Activated CD4-positive, alpha-beta T cell treated with anti-CD3 and anti-CD28 coated beads for 36 hours (primary cell): Measurements from ENCODE around the gene ERO1A. TPM values are rescaled to one million over a fixed set of nuclear protein-coding genes. Genes with fewer than 3 reads are reported as not detected.

Source experiments
- ATAC-seq: fragments of 200-7000 bp; cut with Tn5 transposase; one replicate; pipeline ENCODE4 v1.10.0; 2021; ENCODE audit warnings: mild to moderate bottlenecking, moderate library complexity
- CTCF ChIA-PET: fragments of 350-600 bp; sonication (Branson Sonifier 250); formaldehyde crosslinking; loops from one replicate; lab custom pipeline; 2021; ENCODE audit warnings: antibody characterized with exemption; lab: Charles Lee
- POLR2A ChIA-PET: fragments of 350-600 bp; sonication (Branson Sonifier 250); formaldehyde crosslinking; loops from one replicate; lab custom pipeline; 2021; ENCODE audit warnings: antibody characterized with exemption, inconsistent platforms; lab: Charles Lee
- DNase-seq: peaks from one replicate; pipeline ENCODE4 v3.0.0-alpha.2; 2020
- H3K27ac Mint-ChIP-seq: one replicate; pipeline ENCODE4 v1.8.0; 2021; ENCODE audit warnings: mixed read lengths
- H3K27me3 Mint-ChIP-seq: one replicate; pipeline ENCODE4 v1.8.0; 2021; ENCODE audit warnings: mixed read lengths
- H3K36me3 Mint-ChIP-seq: one replicate; pipeline ENCODE4 v1.8.0; 2021; ENCODE audit warnings: low read depth, mixed read lengths
- H3K4me1 Mint-ChIP-seq: one replicate; pipeline ENCODE4 v1.8.0; 2021; ENCODE audit warnings: mixed read lengths
- H3K4me3 Mint-ChIP-seq: one replicate; pipeline ENCODE4 v1.8.0; 2021; ENCODE audit warnings: mild to moderate bottlenecking, moderate library complexity, mixed read lengths
- H3K9me3 Mint-ChIP-seq: one replicate; pipeline ENCODE4 v1.8.0; 2021; ENCODE audit warnings: low read depth, mixed read lengths
- intact Hi-C, 2 experiments: fragments of 100-400 bp; cut with DNase I in 1 of 2; cut with micrococcal nuclease in 1 of 2; formaldehyde crosslinking; loops; one replicate each; pipeline versions ENCODE4 v1.14.2 to v1.15.1; 2022 to 2024; cut with DNase I, micrococcal nuclease
- total RNA-seq, 2 experiments: library from RNA; stranded (reverse); gene quantifications; one replicate each; pipeline ENCODE4 v1.2.3, GENCODE V29; 2021

ERO1A gene
- total RNA-seq, 2 experiments from 2014 or later, result 120 to 165 TPM

DNA sequence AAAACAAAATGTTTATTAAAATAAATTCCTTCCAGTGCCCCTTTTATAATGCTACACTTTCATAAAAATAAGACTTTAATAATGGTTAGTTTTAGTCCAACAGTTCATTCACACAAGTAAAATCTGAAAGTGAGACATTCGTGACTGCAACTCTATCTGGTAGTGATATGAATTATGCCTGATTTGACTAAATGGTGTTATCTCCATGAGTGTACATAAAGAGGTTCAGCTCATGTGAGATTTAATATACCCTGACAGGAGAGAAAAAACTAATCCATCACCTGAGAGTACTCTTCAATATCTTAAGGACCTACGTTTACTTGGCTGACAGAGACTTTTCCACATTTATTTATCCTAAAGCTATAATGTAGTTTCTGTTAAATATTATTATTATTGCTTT, 34.0 kb downstream of the ERO1A start:
- POLR2A ChIA-PET, result interaction anchor here (0.6 kb wide), 1 partner anchor 18 kb away, joined by 3 read pairs; no protein-coding TSS in a partner anchor

DNA sequence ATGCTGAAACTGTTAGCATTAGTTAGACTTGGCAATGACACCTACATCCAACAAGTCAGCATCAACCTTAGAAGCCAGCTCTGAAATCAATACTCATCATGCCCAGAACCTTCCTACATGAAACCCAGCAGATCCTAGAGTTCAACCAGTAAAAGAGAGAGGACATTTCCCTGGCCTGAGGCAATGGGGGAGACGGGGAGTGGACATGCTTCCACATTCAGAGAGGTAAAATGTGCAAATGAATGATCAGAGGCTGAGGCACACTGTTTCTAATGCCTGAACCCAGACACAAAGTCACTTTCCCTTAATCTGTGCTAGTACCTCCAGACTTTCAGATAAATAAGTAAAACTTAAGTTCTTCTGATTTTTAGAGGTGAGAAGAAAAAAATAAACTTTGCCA, 34.5 kb downstream of the ERO1A start:
- CTCF ChIA-PET, result interaction anchor here (0.6 to 1.3 kb wide), 2 partner anchors 645 to 1899 kb away, joined by 3 to 5 read pairs; no protein-coding TSS in a partner anchor
- H3K27me3 Mint-ChIP-seq, result no peaks in the 10 kb centered on the region
- no peaks in the 10 kb centered on the region for H3K9me3 Mint-ChIP-seq
- H3K27ac Mint-ChIP-seq, result no peak overlapping the region
- peaks cover 40% of the 10 kb centered on the region for H3K36me3 Mint-ChIP-seq
- ATAC-seq (no peak), DNase-seq (no peak)
- peaks cover 6% of the 10 kb centered on the region for H3K4me1 Mint-ChIP-seq
- no peak overlapping the region for H3K4me3 Mint-ChIP-seq
- POLR2A ChIA-PET, result interaction anchor here (0.6 kb wide), 1 partner anchor 18 kb away, joined by 3 read pairs; no protein-coding TSS in a partner anchor
- intact Hi-C loops, result no loop called here

More for the DNA sequence above, 34.0 kb downstream of the ERO1A start:
- Mint-ChIP-seq H3K36me3 (peaks cover 39% of the 10 kb centered on the region), H3K27me3 (no peaks in the 10 kb centered on the region), H3K9me3 (no peaks in the 10 kb centered on the region), H3K27ac (no peak overlapping the region), H3K4me3 (no peak overlapping the region), H3K4me1 (peaks cover 6% of the 10 kb centered on the region)
- no peak for ATAC-seq
- no peak for DNase-seq
- intact Hi-C loops, result no loop called here
- CTCF ChIA-PET, result interaction anchor here (0.6 kb wide), 1 partner anchor 1899 kb away, joined by 3 read pairs; no protein-coding TSS in a partner anchor

DNA sequence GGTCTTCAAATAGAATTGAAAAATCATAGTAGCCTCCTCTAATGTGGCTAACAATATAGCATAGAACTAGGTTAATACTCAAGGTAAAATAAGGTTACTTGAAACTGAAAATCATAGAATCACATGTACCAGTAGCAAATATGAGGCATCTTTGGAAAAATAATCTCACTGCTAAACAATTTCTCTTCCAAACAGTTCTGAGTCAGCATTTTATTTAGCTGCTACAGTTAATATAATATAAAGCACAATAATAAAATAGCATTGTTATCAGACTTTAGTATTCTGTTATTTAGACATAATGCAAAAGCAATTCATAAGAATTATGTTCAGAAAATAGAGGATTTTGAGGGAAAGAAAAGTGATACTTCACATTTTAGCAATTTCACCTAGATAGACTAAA, 35.0 kb downstream of the ERO1A start:
- POLR2A ChIA-PET, result no interaction called here
- no peak overlapping the region for H3K4me3 Mint-ChIP-seq
- CTCF ChIA-PET, result interaction anchor here (1.3 kb wide), 1 partner anchor 646 kb away, joined by 5 read pairs; no protein-coding TSS in a partner anchor
- peaks cover 6% of the 10 kb centered on the region for H3K4me1 Mint-ChIP-seq
- H3K9me3 Mint-ChIP-seq, result no peaks in the 10 kb centered on the region
- H3K27ac Mint-ChIP-seq, result no peak overlapping the region
- peaks cover 39% of the 10 kb centered on the region for H3K36me3 Mint-ChIP-seq
- intact Hi-C loops, result no loop called here
- DNase-seq (no peak), ATAC-seq (no peak)
- H3K27me3 Mint-ChIP-seq, result no peaks in the 10 kb centered on the region

DNA sequence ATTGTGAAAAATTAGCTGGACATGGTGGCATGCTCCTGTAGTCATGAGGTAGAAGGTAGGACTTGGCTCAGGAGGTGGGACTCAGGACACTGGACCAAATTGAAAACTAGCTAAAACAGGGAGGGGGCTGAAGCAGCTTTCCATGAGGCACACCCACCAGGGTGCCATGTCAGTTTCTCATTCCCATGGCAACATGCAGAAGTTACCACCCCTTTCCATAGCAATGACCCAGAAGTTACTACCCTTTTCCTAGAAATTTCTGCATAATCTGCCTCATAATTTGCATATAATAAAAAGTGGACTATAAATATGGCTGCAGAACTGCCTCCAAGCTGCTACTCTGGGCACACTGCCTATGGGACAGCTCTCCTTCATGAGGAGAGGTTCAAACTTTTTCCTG, 38.5 kb downstream of the ERO1A start:
- Mint-ChIP-seq H3K4me1 (peaks cover 6% of the 10 kb centered on the region), H3K9me3 (no peaks in the 10 kb centered on the region), H3K4me3 (no peak overlapping the region), H3K27ac (no peak overlapping the region), H3K36me3 (peaks cover 50% of the 10 kb centered on the region), H3K27me3 (no peaks in the 10 kb centered on the region)
- DNase-seq, result no peak
- intact Hi-C loops, result no loop called here
- CTCF ChIA-PET, result interaction anchor here (0.7 kb wide), 1 partner anchor 598 kb away, joined by 3 read pairs; no protein-coding TSS in a partner anchor
- no peak for ATAC-seq
- POLR2A ChIA-PET, result no interaction called here

DNA sequence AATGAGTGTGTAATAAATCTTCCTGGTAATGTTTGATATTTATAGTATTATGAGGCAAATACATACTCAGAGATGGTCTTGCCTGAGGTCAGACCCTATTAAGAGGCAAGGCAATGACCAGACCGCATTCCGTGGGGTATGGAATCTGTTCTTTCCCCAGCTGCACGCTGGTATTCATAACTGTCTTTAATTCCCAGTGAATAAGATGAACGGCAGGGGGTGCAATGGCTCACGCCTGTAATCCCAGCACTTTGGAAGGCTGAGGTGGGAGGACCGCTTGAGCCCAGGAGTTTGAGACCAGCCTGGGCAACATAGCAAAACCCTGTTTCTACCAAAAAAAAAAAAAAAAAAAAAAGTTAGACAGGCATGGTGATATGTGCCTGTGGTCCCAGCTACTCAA, 44.6 kb downstream of the ERO1A start:
- no peak overlapping the region for H3K27ac Mint-ChIP-seq
- no peaks in the 10 kb centered on the region for H3K4me1 Mint-ChIP-seq
- CTCF ChIA-PET, result interaction anchor here (1.5 kb wide), 1 partner anchor 69 kb away, joined by 4 read pairs; no protein-coding TSS in a partner anchor
- H3K36me3 Mint-ChIP-seq, result peaks cover 54% of the 10 kb centered on the region
- POLR2A ChIA-PET, result no interaction called here
- intact Hi-C loops, result no loop called here
- DNase-seq (no peak), ATAC-seq (no peak)
- no peaks in the 10 kb centered on the region for H3K9me3 Mint-ChIP-seq
- H3K27me3 Mint-ChIP-seq, result no peaks in the 10 kb centered on the region
- H3K4me3 Mint-ChIP-seq, result no peak overlapping the region

DNA sequence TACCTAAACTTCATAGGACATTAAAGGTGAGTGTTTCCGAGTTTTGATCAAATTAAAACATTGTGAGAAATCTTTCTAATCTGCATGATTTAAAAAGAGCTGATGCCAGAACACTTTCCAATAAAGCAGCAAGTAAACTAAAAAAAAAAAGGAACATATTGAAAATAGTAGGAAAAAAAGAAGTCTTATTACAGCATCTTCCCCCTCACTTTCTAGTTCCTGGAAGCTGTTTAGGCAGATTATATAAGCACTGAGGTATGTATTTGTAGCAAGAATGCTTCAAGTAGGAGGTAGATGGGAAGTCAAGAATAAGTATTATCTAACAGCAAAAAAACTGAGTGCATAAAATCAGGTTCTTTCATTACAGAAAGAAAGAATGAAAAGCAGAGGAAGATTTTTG, 45.8 kb downstream of the ERO1A start:
- ChIA-PET CTCF (no interaction called here), POLR2A (no interaction called here)
- no peaks in the 10 kb centered on the region for H3K9me3 Mint-ChIP-seq
- peaks cover 51% of the 10 kb centered on the region for H3K36me3 Mint-ChIP-seq
- intact Hi-C loops, result loop anchor here in 1 of 2 experiments (5.0 kb wide), 1 partner anchor 68 kb away; no protein-coding TSS in a partner anchor
- no peaks in the 10 kb centered on the region for H3K4me1 Mint-ChIP-seq
- no peak overlapping the region for H3K4me3 Mint-ChIP-seq
- ATAC-seq (no peak), DNase-seq (no peak)
- H3K27ac Mint-ChIP-seq, result no peak overlapping the region
- H3K27me3 Mint-ChIP-seq, result no peaks in the 10 kb centered on the region

DNA sequence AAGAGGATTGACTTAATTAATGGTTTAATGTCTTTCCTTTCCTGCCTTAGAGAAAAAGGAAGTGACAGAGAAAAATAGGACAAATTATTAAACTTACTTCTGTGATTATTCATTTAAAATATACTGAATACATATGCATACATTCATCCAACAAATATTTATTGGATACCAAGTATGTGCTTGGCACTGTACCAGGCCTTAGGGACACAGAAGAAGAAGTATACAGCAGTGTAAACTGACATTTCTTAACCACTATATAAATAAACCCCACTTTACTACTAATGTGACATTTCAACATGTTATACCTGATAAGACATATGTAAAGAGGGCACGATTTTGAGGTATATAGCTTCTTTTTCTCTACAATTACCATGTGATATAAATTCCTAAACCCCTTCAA, 53.6 kb downstream of the ERO1A start:
- Mint-ChIP-seq H3K36me3 (peaks cover 41% of the 10 kb centered on the region), H3K9me3 (peaks cover 13% of the 10 kb centered on the region), H3K4me1 (peaks cover 14% of the 10 kb centered on the region), H3K27ac (no peak overlapping the region), H3K27me3 (no peaks in the 10 kb centered on the region), H3K4me3 (no peak overlapping the region)
- DNase-seq (no peak), ATAC-seq (no peak)
- intact Hi-C loops, result no loop called here
- POLR2A ChIA-PET, result interaction anchor here (0.6 kb wide), 1 partner anchor 322 kb away, joined by 3 read pairs; no protein-coding TSS in a partner anchor
- CTCF ChIA-PET, result no interaction called here

DNA sequence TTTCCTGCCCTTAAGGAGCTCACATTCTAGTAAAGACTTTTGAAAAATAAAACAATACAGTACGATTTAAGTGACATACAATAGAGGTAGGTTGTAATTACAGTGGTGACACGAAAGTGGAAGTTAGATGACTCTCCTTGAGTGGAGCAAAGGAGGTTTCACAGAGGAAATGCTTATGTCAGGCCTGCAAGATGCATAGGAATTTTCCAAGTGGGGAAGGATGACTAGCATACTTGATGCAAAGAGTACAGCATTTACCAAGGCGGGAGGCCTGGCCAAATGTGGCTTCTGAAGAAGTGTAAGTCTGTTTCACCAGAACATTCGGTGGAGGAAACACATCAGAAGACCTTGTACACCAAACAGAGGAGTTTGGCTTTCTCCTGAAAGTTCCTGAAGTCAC, 55.2 kb downstream of the ERO1A start:
- DNase-seq (peak; percentile 47), ATAC-seq (peak; percentile 95)
- intact Hi-C loops, result no loop called here
- H3K27ac Mint-ChIP-seq, result peak overlapping the region; percentile 65
- H3K27me3 Mint-ChIP-seq, result no peaks in the 10 kb centered on the region
- H3K4me1 Mint-ChIP-seq, result peaks cover 14% of the 10 kb centered on the region
- H3K4me3 Mint-ChIP-seq, result no peak overlapping the region
- ChIA-PET CTCF (no interaction called here), POLR2A (interaction anchor here (0.7 kb wide), 1 partner anchor 47 kb away, joined by 3 read pairs; no protein-coding TSS in a partner anchor)
- H3K36me3 Mint-ChIP-seq, result peaks cover 29% of the 10 kb centered on the region
- peaks cover 13% of the 10 kb centered on the region for H3K9me3 Mint-ChIP-seq

DNA sequence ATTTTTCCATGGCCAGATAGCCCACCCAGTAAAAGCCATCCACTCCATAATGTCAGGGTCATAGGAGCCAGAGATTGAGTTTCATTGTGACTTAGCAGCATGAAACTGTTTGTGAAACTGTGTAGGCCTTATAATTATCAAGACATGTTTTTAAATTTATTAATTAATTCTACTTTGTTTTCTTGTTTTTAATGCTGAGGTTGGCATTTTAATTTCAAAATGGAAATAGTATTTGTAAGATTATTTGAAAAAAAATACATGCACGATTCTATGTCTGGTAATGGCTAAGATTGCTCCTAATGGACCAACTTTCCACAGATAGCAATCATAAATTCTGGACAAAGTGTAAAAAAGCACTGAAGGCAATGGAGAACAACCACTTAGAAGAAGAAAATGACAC, 75.7 kb downstream of the ERO1A start:
- no peaks in the 10 kb centered on the region for H3K4me1 Mint-ChIP-seq
- H3K27ac Mint-ChIP-seq, result no peak overlapping the region
- no peaks in the 10 kb centered on the region for H3K9me3 Mint-ChIP-seq
- no peak overlapping the region for H3K4me3 Mint-ChIP-seq
- DNase-seq (no peak), ATAC-seq (no peak)
- POLR2A ChIA-PET, result no interaction called here
- H3K36me3 Mint-ChIP-seq, result no peaks in the 10 kb centered on the region
- CTCF ChIA-PET, result no interaction called here
- intact Hi-C loops, result no loop called here
- H3K27me3 Mint-ChIP-seq, result peaks cover 1% of the 10 kb centered on the region

DNA sequence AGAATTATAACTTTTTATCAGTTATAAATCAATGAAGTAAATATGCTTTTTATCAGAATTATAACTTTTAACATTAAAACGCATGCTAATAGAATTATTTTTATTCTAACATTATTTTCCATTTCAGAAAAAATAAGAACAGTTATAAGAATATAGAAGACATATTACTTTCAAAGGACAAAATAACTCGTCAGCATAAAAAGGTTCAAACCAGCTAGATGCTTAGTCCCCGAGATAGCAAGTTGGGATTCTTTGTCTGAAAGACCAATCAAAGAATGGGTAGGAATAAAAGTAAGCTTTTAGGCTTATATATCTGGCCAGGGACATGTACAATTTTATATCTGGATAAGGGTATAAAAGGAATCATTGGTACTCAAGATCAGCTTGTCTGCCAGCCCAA, 76.8 kb downstream of the ERO1A start:
- POLR2A ChIA-PET, result no interaction called here
- Mint-ChIP-seq H3K4me3 (no peak overlapping the region), H3K36me3 (no peaks in the 10 kb centered on the region), H3K9me3 (no peaks in the 10 kb centered on the region), H3K27ac (no peak overlapping the region), H3K27me3 (peaks cover 1% of the 10 kb centered on the region), H3K4me1 (no peaks in the 10 kb centered on the region)
- CTCF ChIA-PET, result no interaction called here
- intact Hi-C loops, result no loop called here
- DNase-seq (no peak), ATAC-seq (no peak)

DNA sequence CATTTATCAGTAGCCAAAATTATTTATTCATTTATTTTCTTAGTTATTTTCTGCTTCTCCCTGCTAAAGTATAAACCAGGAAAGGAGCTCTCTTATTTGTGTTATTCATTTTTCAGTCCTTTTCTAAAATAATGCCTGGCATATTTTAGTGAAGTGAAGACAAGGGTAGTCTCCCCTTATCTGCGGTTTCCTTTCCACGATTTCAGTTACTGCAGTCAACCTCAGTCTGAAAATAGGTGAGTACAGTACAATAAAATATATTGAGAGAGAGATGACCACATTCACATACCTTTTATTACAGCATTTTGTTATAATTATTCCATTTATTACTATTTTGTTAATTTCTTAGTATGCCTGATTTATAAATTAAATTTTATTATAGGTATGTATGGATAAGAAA, 85.2 kb downstream of the ERO1A start:
- Mint-ChIP-seq H3K4me1 (no peaks in the 10 kb centered on the region), H3K27me3 (peaks cover 2% of the 10 kb centered on the region), H3K36me3 (no peaks in the 10 kb centered on the region), H3K9me3 (no peaks in the 10 kb centered on the region), H3K27ac (no peak overlapping the region), H3K4me3 (no peak overlapping the region)
- DNase-seq (no peak), ATAC-seq (no peak)
- POLR2A ChIA-PET, result no interaction called here
- intact Hi-C loops, result no loop called here
- CTCF ChIA-PET, result interaction anchor here (0.7 kb wide), 1 partner anchor 331 kb away, joined by 3 read pairs; no protein-coding TSS in a partner anchor

DNA sequence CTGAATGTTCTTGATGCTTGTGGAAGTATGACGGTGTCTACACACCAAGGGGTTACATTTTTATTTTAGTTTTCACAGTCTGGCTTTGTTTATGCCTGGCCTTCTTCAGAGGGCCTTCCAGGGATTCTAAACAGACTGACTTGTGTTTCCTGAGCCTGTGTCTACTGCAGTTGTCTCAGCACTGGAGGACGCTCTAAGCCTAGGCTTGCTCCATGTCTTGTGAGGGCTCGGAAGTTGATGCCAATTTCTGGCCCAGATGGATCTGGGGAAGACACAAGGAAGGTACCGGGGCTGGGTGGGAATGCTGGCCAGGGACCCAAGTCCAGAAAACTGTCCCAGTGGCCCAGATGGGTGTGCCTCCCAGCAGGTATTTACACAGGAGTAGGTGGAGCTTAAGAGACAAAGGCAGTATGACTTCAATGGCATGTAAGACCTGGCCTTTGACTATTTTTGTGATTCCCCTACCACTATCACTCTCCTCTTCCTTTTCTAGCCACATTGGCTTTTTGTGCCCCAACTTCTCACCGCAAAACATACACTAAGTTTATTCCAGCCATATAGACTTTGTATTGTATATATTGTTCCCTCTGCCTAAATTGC, 85.8 kb downstream of the ERO1A start:
- H3K9me3 Mint-ChIP-seq, result no peaks in the 10 kb centered on the region
- ChIA-PET CTCF (no interaction called here), POLR2A (no interaction called here)
- DNase-seq (no peak), ATAC-seq (no peak)
- intact Hi-C loops, result no loop called here
- H3K4me1 Mint-ChIP-seq, result no peaks in the 10 kb centered on the region
- peaks cover 2% of the 10 kb centered on the region for H3K27me3 Mint-ChIP-seq
- no peak overlapping the region for H3K27ac Mint-ChIP-seq
- no peak overlapping the region for H3K4me3 Mint-ChIP-seq
- peaks cover 2% of the 10 kb centered on the region for H3K36me3 Mint-ChIP-seq
